OCI-LY7 (cell line): ENCODE data around the gene LTBP2. TPM values are rescaled to one million over a fixed set of nuclear protein-coding genes. Genes with fewer than 3 reads are reported as not detected.

Source experiments
- BruUV-seq: library from RNA; stranded (reverse); fragments of 400-500 nt; replicated peaks from 2 replicates; lab custom pipeline; 2021; lab: Mats Ljungman, UMichigan
- CTCF ChIA-PET: fragments of 300-600 bp; sonication (Branson Sonifier 250); formaldehyde crosslinking; loops from one replicate; lab custom pipeline; 2022; ENCODE audit warnings: antibody characterized with exemption; ENCODE audit not compliant: unreplicated experiment; lab: Charles Lee
- POLR2A ChIA-PET: fragments of 300-600 bp; sonication (Branson Sonifier 250); formaldehyde crosslinking; loops from one replicate; lab custom pipeline; 2022; ENCODE audit warnings: antibody characterized with exemption; lab: Charles Lee
- DNase-seq: peaks from one replicate; pipeline ENCODE4 v3.0.0-alpha.2; 2015; ENCODE audit warnings: low spot score
- H2AFZ ChIP-seq: fragments of 200-600 bp; sonication (generic), shearing (Covaris generic); 2 replicates; pipeline ENCODE4 v1.6.1; 2014; ENCODE audit warnings: mild to moderate bottlenecking, antibody characterized with exemption, low read length, moderate library complexity
- H3K27ac ChIP-seq: fragments of 200-600 bp; sonication (generic); 2 replicates; pipeline ENCODE4 v1.5.1; 2014; ENCODE audit warnings: mixed run types, low read depth, mild to moderate bottlenecking, moderate library complexity, low read length, inconsistent platforms; ENCODE audit not compliant: poor library complexity, severe bottlenecking
- H3K36me3 ChIP-seq: fragments of 200-600 bp; sonication (generic); 2 replicates; pipeline ENCODE4 v1.6.1; 2014; ENCODE audit warnings: mild to moderate bottlenecking, antibody characterized with exemption, low read length, moderate library complexity, mixed read lengths; ENCODE audit not compliant: insufficient read depth
- H3K4me1 ChIP-seq: fragments of 200-600 bp; sonication (generic); 2 replicates; pipeline ENCODE4 v1.5.1; 2014; ENCODE audit warnings: mild to moderate bottlenecking, low read length; ENCODE audit not compliant: insufficient read depth, poor library complexity, severe bottlenecking
- H3K4me2 ChIP-seq: fragments of 200-600 bp; sonication (generic); 2 replicates; pipeline ENCODE4 v1.6.1; 2014; ENCODE audit warnings: mild to moderate bottlenecking, low read length
- H3K4me3 ChIP-seq: fragments of 200-600 bp; sonication (generic); 2 replicates; pipeline ENCODE4 v1.5.1; 2014; ENCODE audit warnings: mild to moderate bottlenecking, low read depth, low read length; ENCODE audit not compliant: poor library complexity, severe bottlenecking
- H3K79me2 ChIP-seq: fragments of 200-600 bp; sonication (generic); 2 replicates; pipeline ENCODE4 v1.6.1; 2016; ENCODE audit warnings: low read depth, mild to moderate bottlenecking, low read length, moderate library complexity, mixed read lengths; ENCODE audit not compliant: insufficient read depth
- H3K9me2 ChIP-seq: fragments of 200-600 bp; sonication (generic); 2 replicates; pipeline ENCODE4 v1.6.1; 2016; ENCODE audit warnings: mild to moderate bottlenecking, low read length, mixed read lengths; ENCODE audit not compliant: insufficient read depth
- H3K9me3 ChIP-seq: fragments of 200-600 bp; sonication (generic); 2 replicates; pipeline ENCODE4 v1.6.1; 2014; ENCODE audit warnings: mild to moderate bottlenecking, mixed run types, low read length, mixed read lengths
- H4K20me1 ChIP-seq: fragments of 200-600 bp; sonication (generic); 2 replicates; pipeline ENCODE4 v1.6.1; 2014; ENCODE audit warnings: mild to moderate bottlenecking, antibody characterized with exemption, low read length, moderate library complexity, mixed read lengths; ENCODE audit not compliant: insufficient read depth
- EZH2phosphoT487 ChIP-seq: fragments of 200-600 bp; sonication (generic); IDR thresholded peaks from 2 replicates; pipeline ENCODE4 v1.6.1; 2018; ENCODE audit warnings: low read depth, borderline replicate concordance, mild to moderate bottlenecking, mixed run types, antibody characterized with exemption, low read length, moderate library complexity, mixed read lengths
- intact Hi-C: fragments of 100-400 bp; cut with micrococcal nuclease; formaldehyde crosslinking; loops from one replicate; pipeline ENCODE4 v1.10.0; 2022; ENCODE audit not compliant: unreplicated experiment
- total RNA-seq, 2 experiments: library from RNA; depleted of rRNA in 1 of 2; stranded (reverse); fragments of >200 nt in 1 of 2; shearing (Covaris generic) in 1 of 2; gene quantifications; 2 replicates each; pipeline ENCODE4 v1.2.3, GENCODE V29; 2014 to 2022
- TF ChIP-seq, protein P1 (sequence below): fragments of 200-600 bp; sonication (generic); conservative IDR thresholded peaks from 2 replicates; pipeline ENCODE4 v1.5.1; 2014; ENCODE audit warnings: mild to moderate bottlenecking, antibody characterized with exemption, low read length, moderate library complexity, mixed read lengths

The LTBP2 gene
- total RNA-seq, 2 experiments from 2014 or later = 0.15 to 0.25 TPM

DNA sequence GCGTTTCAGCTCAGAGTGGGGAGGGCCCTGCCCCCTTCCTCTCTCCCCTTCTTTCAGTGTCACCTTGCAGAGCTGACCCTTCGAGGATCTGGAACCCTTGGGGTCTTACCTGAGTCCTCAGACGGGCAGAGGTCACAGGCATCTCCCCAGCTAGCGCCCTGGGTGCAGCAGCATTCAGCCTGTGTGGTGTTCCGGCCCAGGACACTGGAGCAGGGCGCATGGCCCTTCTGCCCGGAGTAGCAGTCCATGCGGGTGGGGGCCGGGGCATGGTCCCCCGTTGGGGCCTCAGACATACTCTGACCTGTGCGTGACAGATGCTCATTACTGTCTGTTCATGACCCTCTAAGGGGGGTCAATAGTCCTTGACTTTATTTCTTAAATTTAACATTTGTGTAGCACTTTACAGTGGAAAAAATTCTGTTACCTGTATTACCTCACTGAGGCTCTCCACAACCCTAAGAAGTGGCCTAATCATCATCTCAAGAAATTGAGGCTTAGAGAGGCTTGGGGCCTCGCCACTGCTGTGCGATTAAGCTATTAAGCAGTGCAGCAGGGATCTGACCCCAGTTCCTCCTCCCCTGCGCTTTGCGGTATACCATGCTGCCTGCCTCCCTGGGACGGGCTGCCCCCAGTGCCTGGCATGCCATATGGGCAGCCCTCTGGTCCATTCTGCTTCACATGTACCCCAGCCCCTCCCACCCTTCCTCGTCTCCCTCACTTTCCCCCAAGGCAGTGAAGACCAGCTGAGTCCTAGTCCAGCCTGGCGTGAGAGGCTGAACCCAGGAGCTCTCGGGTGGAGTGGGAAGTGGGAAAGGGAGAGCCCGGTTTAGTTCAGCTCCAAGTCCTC is 106.9 kb downstream of the LTBP2 start:
- no peaks in the 10 kb centered on the region for H3K36me3 ChIP-seq
- H4K20me1 ChIP-seq = no peaks in the 10 kb centered on the region
- H3K27ac ChIP-seq = no peak overlapping the region
- no peak overlapping the region for H3K4me3 ChIP-seq
- POLR2A ChIA-PET = interaction anchor here (0.6 kb wide), 1 partner anchor 105 kb away, joined by 3 read pairs; no protein-coding TSS in a partner anchor
- no peak overlapping the region for H2AFZ ChIP-seq
- CTCF ChIA-PET = interaction anchor here (0.7 kb wide), 1 partner anchor 116 kb away, joined by 6 read pairs; no protein-coding TSS in a partner anchor
- H3K79me2 ChIP-seq = no peaks in the 10 kb centered on the region
- no peak for TF ChIP-seq EZH2phosphoT487
- TF ChIP-seq, protein P1, sequence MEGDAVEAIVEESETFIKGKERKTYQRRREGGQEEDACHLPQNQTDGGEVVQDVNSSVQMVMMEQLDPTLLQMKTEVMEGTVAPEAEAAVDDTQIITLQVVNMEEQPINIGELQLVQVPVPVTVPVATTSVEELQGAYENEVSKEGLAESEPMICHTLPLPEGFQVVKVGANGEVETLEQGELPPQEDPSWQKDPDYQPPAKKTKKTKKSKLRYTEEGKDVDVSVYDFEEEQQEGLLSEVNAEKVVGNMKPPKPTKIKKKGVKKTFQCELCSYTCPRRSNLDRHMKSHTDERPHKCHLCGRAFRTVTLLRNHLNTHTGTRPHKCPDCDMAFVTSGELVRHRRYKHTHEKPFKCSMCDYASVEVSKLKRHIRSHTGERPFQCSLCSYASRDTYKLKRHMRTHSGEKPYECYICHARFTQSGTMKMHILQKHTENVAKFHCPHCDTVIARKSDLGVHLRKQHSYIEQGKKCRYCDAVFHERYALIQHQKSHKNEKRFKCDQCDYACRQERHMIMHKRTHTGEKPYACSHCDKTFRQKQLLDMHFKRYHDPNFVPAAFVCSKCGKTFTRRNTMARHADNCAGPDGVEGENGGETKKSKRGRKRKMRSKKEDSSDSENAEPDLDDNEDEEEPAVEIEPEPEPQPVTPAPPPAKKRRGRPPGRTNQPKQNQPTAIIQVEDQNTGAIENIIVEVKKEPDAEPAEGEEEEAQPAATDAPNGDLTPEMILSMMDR = no peak
- peaks cover 9% of the 10 kb centered on the region for H3K4me1 ChIP-seq
- no peak for DNase-seq
- no TSS peak for BruUV-seq
- no peaks in the 10 kb centered on the region for H3K9me3 ChIP-seq
- intact Hi-C loops = loop anchor here (5.0 kb wide), 1 partner anchor 102 kb away; no protein-coding TSS in a partner anchor
- H3K9me2 ChIP-seq = no peaks in the 10 kb centered on the region
- no peak overlapping the region for H3K4me2 ChIP-seq

DNA sequence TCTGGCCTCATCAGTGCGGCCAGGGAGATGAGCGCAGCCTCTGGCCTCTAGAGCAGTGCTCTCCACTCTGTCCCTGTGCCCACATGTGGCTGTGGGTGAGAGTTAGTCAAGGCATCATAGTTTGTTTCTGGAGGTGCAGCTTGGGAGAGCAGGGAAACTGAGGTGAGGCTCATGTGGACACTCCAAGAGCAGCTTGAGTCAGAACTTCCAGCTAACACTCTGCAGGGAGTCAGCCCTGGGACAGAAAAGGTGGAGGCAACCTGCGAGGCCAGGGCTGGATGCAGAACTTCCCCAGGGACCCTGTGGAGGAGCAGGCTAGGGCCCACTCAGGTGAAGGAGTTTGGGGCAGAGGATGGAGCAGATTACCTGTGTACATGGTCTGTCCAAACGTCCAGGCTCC is 107.6 kb downstream of the LTBP2 start:
- POLR2A ChIA-PET = no interaction called here
- H3K9me3 ChIP-seq = no peaks in the 10 kb centered on the region
- no peak overlapping the region for H3K4me2 ChIP-seq
- no peak for DNase-seq
- peaks cover 9% of the 10 kb centered on the region for H3K4me1 ChIP-seq
- no peaks in the 10 kb centered on the region for H3K36me3 ChIP-seq
- intact Hi-C loops = loop anchor here (5.0 kb wide), 1 partner anchor 103 kb away; no protein-coding TSS in a partner anchor
- CTCF ChIA-PET = no interaction called here
- no peak overlapping the region for H3K4me3 ChIP-seq
- TF ChIP-seq, protein P1 = no peak
- no peak for TF ChIP-seq EZH2phosphoT487
- H2AFZ ChIP-seq = no peak overlapping the region
- no peaks in the 10 kb centered on the region for H3K9me2 ChIP-seq
- H3K27ac ChIP-seq = no peak overlapping the region
- H4K20me1 ChIP-seq = no peaks in the 10 kb centered on the region
- no peaks in the 10 kb centered on the region for H3K79me2 ChIP-seq
- no TSS peak for BruUV-seq
